ENCODE results near the gene TUBA1C.
"Not testable (repeated sequence)": the region's sequence is repeated elsewhere in the genome, so short reads cannot be mapped to it uniquely, and the experiment has no call there.

The TUBA1C gene

DNA sequence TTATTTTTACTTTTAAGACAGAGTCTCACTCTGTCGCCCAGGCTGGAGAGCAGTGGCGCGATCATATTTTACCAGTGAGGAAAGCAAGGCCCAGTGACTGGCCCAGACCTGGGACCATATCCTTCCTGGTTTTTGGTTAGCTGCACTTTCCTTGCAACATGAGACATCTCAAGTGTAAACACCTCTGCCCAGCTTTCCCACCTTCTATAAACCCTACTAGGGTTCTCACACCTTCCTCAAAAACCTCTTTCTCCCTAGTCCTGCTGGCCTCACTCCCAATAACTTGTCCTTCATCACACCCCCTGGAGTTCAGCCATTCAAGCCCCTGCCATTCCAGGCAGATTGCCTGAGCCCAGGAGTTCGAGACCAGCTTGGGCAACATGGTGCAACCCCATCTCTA is 19.8 kb downstream of the TUBA1C start:
- no peak for DNase-seq

GRCh38 chr12:49287876-49288275 is 23.0 kb downstream of the TUBA1C start:
- DNase-seq: no peak

DNA sequence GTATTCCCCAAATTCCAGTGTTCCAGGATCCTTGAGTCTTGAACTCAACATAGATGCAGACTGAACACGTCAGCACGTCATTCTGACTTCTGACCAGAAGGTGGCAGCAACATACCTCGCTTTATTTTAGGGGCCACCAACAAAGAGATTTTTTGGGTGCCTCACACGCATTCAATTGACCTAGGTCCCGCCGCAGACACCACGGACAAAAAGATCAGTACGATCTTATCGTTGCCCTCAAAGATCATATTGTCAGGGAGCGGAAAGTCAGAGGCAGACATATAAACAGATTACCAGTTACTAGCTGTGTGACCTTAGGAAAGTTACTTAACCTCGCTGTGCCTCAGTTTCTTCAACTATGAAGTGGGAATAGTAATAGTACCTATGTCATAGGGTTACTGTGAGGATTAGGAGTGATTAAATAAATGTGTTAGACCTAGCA is 23.6 kb downstream of the TUBA1C start:
- peak; percentile 77 for DNase-seq

GRCh38 chr12:49288922-49289555 is 24.2 kb downstream of the TUBA1C start:
- no peak for DNase-seq

GRCh38 chr12:49292729-49293055 is 27.8 kb downstream of the TUBA1C start:
- no peak for DNase-seq

GRCh38 chr12:49293056-49293956 is 28.4 kb downstream of the TUBA1C start:
- DNase-seq: no peak

- DNase-seq: no peak
These were observed 29.4 kb downstream of the TUBA1C start for GRCh38 chr12:49294086-49294803.

DNA sequence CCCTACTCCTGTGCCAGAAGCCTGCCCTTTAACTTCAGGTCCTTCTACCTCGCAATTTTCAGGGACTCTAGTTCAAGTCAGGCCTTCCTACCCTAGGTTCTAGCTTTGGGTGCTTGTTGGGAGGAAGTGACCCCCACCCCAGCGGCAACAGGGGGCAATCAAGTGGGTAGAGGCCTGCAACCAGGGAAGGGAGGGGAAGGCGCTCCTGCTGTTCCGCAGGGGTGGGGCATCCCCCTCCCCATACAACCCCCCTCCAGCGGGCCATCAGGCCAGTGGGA is 29.9 kb downstream of the TUBA1C start:
- no peak for DNase-seq

DNA sequence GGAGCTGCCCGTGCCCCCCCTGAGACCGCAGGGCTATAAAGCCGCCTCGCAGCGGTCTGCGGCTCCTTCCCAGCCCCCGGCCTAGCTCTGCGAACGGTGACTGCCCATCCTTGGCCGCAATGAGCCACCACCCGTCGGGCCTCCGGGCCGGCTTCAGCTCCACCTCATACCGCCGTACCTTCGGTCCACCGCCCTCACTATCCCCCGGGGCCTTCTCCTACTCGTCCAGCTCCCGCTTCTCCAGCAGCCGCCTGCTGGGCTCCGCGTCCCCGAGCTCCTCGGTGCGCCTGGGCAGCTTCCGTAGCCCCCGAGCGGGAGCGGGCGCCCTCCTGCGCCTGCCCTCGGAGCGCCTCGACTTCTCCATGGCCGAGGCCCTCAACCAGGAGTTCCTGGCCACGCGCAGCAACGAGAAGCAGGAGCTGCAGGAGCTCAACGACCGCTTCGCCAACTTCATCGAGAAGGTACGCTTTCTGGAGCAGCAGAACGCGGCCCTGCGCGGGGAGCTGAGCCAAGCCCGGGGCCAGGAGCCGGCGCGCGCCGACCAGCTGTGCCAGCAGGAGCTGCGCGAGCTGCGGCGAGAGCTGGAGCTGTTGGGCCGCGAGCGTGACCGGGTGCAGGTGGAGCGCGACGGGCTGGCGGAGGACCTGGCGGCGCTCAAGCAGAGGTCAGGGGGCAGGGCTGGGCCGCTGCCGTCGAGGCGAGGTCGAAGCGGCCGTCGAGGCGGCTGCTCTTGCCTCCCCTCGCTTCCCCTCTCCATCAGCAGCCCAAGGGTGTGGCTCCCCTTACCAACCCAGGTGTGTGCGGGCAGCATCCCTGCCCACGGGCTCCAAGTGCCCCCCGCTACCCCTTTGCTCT is 30.4 kb downstream of the TUBA1C start, which contains the start of gene PRPH:
PRPH (plus strand) TSS at position 66 of the 855 bp plus-strand sequence; CDS start at position 120, 54 bp downstream.
- peak; percentile 38 for DNase-seq

- peak; percentile 70 for DNase-seq
These were observed 31.4 kb downstream of the TUBA1C start for GRCh38 chr12:49296034-49296835.

DNA sequence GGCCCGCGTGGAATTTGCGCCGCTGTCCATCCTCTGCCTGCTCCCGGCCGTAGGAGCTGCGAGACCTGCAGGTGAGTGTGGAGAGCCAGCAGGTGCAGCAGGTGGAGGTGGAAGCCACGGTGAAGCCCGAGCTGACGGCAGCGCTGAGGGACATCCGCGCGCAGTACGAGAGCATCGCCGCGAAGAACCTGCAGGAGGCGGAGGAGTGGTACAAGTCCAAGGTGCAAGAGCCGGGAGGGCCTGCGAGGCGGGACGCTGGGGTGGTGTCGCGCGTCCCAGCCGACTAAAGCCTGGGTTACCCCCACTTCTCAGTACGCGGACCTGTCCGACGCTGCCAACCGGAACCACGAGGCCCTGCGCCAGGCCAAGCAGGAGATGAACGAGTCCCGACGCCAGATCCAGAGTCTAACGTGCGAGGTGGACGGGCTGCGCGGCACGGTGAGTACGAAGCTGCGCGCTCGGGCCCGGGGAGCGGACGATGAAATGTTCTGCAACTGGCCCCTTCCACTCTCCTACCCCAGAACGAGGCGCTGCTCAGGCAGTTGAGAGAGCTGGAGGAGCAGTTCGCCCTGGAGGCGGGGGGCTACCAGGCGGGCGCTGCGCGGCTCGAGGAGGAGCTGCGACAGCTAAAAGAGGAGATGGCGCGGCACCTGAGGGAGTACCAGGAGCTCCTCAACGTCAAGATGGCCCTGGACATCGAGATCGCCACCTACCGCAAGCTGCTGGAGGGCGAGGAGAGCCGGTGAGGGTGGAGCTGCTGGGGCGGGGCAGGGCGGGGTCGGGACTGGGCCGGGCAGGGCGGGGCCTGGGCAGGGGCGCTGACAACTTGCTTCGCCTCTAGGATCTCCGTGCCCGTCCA is 32.2 kb downstream of the TUBA1C start:
- peak; percentile 77 for DNase-seq

DNA sequence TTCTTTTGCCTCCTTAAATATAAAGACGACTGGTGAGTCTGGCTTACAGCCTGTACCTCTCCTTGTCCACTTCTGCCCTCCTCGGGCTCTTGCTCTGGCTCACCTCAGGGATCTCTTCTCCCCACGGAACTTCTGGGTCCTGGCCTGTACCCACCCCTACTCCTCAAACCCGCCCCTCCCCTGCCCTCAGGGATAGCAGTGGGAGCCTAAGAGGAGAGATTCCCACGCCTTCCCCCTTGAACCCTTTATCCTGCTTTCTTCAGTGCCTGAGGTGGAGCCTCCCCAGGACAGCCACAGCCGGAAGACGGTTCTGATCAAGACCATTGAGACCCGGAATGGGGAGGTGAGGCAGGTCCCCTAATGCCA is 32.8 kb downstream of the TUBA1C start:
- DNase-seq: no peak

DNA sequence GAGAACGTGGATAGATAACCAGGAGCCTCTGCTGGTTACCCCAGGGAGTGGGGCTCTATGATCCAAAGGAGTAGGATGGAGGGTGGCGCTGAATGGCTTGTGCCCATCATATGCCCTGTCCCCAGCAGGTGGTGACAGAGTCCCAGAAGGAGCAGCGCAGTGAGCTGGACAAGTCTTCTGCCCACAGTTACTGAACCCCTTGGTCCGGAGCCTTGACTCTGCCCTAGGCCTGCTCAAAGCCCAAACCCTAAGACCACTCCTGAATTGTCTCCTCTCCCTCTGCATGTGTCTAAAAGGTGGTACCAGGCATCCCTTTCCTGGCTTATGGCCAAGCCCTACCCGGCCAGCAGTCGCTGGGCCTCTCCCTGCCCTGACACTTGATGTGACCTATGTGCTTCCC is 33.3 kb downstream of the TUBA1C start:
- peak; percentile 68 for DNase-seq

- DNase-seq: no peak
These were observed 36.9 kb downstream of the TUBA1C start for GRCh38 chr12:49301760-49302159.

GRCh38 chr12:49304161-49304560 is 39.3 kb downstream of the TUBA1C start:
- DNase-seq: no peak

- no peak for DNase-seq
These were observed 41.1 kb downstream of the TUBA1C start for GRCh38 chr12:49305762-49306510.

DNA sequence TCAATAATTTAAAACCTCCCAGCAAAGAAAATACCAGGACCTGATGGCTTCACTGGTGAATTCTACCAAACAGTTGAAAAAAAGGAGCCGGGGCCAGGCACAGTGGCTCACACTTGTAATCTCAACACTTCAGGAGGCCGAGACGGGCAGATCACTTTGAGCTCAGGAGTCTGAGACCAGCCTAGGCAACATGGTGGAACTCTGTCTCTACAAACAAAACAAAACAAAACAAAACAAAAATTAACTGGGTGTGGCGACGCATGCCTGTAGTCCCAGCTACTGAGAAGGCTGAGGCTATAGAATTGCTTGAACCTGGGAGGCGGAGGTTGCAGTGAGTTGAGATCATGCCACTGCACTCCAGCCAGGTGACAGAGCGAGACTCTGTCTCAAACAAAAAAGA is 44.5 kb downstream of the TUBA1C start:
- no peak for DNase-seq

DNA sequence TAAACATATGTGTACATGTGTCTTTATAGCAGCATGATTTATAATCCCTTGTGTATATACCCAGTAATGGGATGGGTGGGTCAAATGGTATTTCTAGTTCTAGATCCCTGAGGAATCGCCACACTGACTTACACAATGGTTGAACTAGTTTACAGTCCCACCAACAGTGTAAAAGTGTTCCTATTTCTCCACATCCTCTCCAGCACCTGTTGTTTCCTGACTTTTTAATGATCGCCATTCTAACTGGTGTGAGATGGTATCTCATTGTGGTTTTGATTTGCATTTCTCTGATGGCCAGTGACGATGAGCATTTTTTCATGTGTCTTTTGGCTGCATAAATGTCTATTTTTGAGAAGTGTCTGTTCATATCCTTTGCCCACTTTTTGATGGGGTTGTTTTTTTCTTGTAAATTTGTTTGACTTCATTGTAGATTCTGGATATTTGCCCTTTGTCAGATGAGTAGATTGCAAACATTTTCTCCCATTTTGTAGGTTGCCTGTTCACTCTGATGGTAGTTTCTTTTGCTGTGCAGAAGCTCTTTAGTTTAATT is 45.6 kb downstream of the TUBA1C start:
- DNase-seq: not testable (repeated sequence)

DNA sequence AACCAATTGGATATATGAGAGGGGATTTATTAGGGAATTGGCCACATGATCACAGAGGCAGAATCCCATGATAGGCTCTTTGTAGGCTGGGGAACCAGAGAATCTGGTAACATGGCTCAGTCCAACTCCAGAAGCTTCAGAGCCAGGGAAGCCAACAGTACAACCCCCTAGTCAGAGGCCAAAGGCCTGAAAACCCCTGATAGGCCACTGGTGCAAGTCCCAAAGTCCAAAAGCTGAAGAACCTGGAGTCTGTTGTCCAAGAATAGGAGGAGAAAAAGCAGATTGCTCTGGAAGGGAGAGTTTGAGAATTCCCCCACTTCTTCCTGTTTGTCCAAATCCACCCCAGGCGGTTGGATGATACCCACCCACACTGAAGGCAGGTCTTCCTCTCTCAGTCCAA is 49.9 kb downstream of the TUBA1C start:
- no peak for DNase-seq

DNA sequence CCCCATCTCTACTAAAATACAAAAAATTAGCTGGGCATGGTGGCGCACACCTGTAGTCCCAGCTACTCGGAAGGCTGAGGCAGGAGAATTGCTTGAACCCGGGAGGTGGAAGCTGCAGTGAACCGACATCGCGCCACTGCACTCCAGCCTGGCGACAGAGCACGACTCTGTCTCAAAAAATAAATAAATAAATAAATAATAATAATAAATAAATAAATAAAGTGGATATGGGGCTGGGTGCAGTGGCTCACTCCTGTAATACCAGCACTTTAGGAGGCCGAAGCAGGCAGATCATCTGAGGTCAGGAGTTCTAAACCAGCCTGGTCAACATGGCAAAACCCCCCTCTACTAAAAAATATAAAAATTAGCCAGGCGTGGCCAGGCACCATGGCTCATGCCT is 52.2 kb downstream of the TUBA1C start:
- not testable (repeated sequence) for DNase-seq

Data from hematopoietic multipotent progenitor cell treated with erythropoietin and hydrocortisone succinate and interleukin-3 and kit ligand, for 4 days (in vitro differentiated cells).